Keratinocyte (primary cell): ENCODE data around the gene CCDC192. TPM values are rescaled to one million over a fixed set of nuclear protein-coding genes. Genes with fewer than 3 reads are reported as not detected.
"Not testable (repeated sequence)": the region's sequence is repeated elsewhere in the genome, so short reads cannot be mapped to it uniquely, and the experiment has no call there.

Source experiments
- DNase-seq: peaks from one replicate; pipeline ENCODE4 v3.0.0-alpha.2; 2011; ENCODE audit warnings: low read depth, missing footprints, low spot score
- FAIRE-seq: peaks from 2 replicates; lab custom pipeline; 2011; peaks lifted over from hg19 to GRCh38; lab: Jason Lieb, UNC
- H2AFZ ChIP-seq: 2 replicates; pipeline ENCODE4 v1.6.0; 2012; ENCODE audit warnings: low read length, control low read depth, inconsistent platforms; ENCODE audit not compliant: control insufficient read depth
- H3K27ac ChIP-seq: 2 replicates; pipeline ENCODE4 v1.5.1; 2011; ENCODE audit warnings: low read length; ENCODE audit not compliant: control insufficient read depth, insufficient read depth
- H3K27me3 ChIP-seq: 3 replicates; pipeline ENCODE4 v1.6.0; 2011; ENCODE audit warnings: low read length; ENCODE audit not compliant: control insufficient read depth, insufficient read depth; ENCODE audit errors: extremely low read depth
- H3K36me3 ChIP-seq, 2 experiments: 2 replicates in 1 of 2; 3 replicates in 1 of 2; pipeline ENCODE4 v1.5.1; 2011; ENCODE audit warnings: low read length in 2 of 2, mild to moderate bottlenecking in 1 of 2; ENCODE audit not compliant: control insufficient read depth in 2 of 2, insufficient read depth in 2 of 2; ENCODE audit errors: extremely low read depth in 1 of 2
- H3K4me1 ChIP-seq: 3 replicates; pipeline ENCODE4 v1.5.1; 2011; ENCODE audit warnings: low read length; ENCODE audit not compliant: control insufficient read depth, insufficient read depth; ENCODE audit errors: extremely low read depth
- H3K4me2 ChIP-seq: 3 replicates; pipeline ENCODE4 v1.6.0; 2011; ENCODE audit warnings: low read depth, low read length; ENCODE audit not compliant: control insufficient read depth, insufficient read depth; ENCODE audit errors: extremely low read depth
- H3K4me3 ChIP-seq, 3 experiments: fragments of 200-600 bp in 1 of 3; sonication (generic) in 1 of 3; 2 replicates in 2 of 3; 3 replicates in 1 of 3; pipeline ENCODE4 v1.5.1; 2011 to 2016; ENCODE audit warnings: low read length in 3 of 3, mild to moderate bottlenecking in 3 of 3, control low read depth in 2 of 3, inconsistent platforms in 1 of 3, low read depth in 1 of 3, mixed read lengths in 1 of 3, mixed run types in 1 of 3, moderate library complexity in 1 of 3; ENCODE audit not compliant: control insufficient read depth in 2 of 3, insufficient read depth in 2 of 3; ENCODE audit errors: extremely low read depth in 1 of 3
- H3K79me2 ChIP-seq: 2 replicates; pipeline ENCODE4 v1.6.0; 2012; ENCODE audit warnings: low read length; ENCODE audit not compliant: control insufficient read depth, insufficient read depth
- H3K9ac ChIP-seq: 3 replicates; pipeline ENCODE4 v1.6.0; 2011; ENCODE audit warnings: low read length; ENCODE audit not compliant: control insufficient read depth, insufficient read depth; ENCODE audit errors: extremely low read depth
- H3K9me1 ChIP-seq: 3 replicates; pipeline ENCODE4 v1.6.0; 2011; ENCODE audit warnings: low read length; ENCODE audit not compliant: control insufficient read depth, insufficient read depth; ENCODE audit errors: extremely low read depth
- H3K9me3 ChIP-seq: 2 replicates; pipeline ENCODE4 v1.5.1; 2012; ENCODE audit warnings: low read depth, low read length; ENCODE audit not compliant: control insufficient read depth
- H4K20me1 ChIP-seq: 3 replicates; pipeline ENCODE4 v1.6.0; 2011; ENCODE audit warnings: low read length; ENCODE audit not compliant: control insufficient read depth, insufficient read depth; ENCODE audit errors: extremely low read depth
- EZH2 ChIP-seq: IDR thresholded peaks from one replicate; pipeline ENCODE4 v1.6.1; 2012; ENCODE audit warnings: inconsistent platforms, mild to moderate bottlenecking, low read length, moderate library complexity
- dilution Hi-C: fragments of 300-500 bp; cut with MboI; formaldehyde crosslinking; loops from one replicate; pipeline ENCODE4 v1.7.0; 2020; ENCODE audit warnings: low sequenced_read_pairs; ENCODE audit not compliant: extremely low pct_ligation_motif_present
- polyA plus RNA-seq, 5 experiments: library from polyadenylated mRNA; depleted of rRNA in 3 of 5; stranded (reverse) in 3 of 5; stranded (forward) in 1 of 5; unstranded in 1 of 5; fragments of >200 nt; gene quantifications; 1 replicate in 1 of 5; 2 replicates in 3 of 5; 3 replicates in 1 of 5; pipeline versions ENCODE4 v1.2.1 to v1.2.3, GENCODE V29; 2011 to 2012; ENCODE audit warnings: missing spikeins in 2 of 5, low read depth in 1 of 5, low replicate concordance in 1 of 5
- TF ChIP-seq, protein P1 (sequence below), 3 experiments: IDR thresholded peaks in 1 of 3; conservative IDR thresholded peaks in 1 of 3; optimal IDR thresholded peaks in 1 of 3; 2 replicates in 2 of 3; 3 replicates in 1 of 3; pipeline versions ENCODE3 to v1.5.1; 2011; ENCODE audit warnings: low read length in 3 of 3, mild to moderate bottlenecking in 3 of 3, moderate library complexity in 2 of 3, control low read depth in 1 of 3, inconsistent platforms in 1 of 3; ENCODE audit not compliant: insufficient read depth in 2 of 3; ENCODE audit errors: extremely low read depth in 1 of 3

Gene CCDC192
- polyA plus RNA-seq, 1 donor (not counting 4 experiments of a cell fraction or from before 2014, with no cell fraction given), result not detected

DNA sequence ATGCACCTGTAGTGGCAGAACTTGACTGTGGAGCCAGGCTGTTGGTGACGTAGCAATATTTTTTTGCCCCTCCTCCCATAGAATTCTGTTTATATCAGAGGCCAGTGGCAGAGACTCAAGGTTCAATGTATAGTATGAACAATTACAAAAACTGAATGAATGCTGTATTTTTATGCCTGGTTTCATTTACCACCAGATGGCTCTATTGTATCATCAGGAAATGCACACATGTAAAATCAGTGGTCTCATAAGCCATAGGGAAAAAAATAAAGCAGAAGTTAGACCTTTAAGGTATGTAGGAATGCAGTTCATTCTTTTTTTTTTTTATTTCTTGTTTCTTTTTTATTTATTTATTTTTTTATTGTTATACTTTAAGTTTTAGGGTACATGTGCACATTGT lies 43.6 kb downstream of the CCDC192 start:
- H3K9ac ChIP-seq, result no peak overlapping the region
- H3K27ac ChIP-seq, result no peak overlapping the region
- FAIRE-seq (no peak), DNase-seq (no peak)
- H4K20me1 ChIP-seq, result no peaks in the 10 kb centered on the region
- H2AFZ ChIP-seq, result no peak overlapping the region
- no peak overlapping the region for H3K4me2 ChIP-seq
- H3K36me3 ChIP-seq, result no peaks in the 10 kb centered on the region
- TF ChIP-seq, protein P1, sequence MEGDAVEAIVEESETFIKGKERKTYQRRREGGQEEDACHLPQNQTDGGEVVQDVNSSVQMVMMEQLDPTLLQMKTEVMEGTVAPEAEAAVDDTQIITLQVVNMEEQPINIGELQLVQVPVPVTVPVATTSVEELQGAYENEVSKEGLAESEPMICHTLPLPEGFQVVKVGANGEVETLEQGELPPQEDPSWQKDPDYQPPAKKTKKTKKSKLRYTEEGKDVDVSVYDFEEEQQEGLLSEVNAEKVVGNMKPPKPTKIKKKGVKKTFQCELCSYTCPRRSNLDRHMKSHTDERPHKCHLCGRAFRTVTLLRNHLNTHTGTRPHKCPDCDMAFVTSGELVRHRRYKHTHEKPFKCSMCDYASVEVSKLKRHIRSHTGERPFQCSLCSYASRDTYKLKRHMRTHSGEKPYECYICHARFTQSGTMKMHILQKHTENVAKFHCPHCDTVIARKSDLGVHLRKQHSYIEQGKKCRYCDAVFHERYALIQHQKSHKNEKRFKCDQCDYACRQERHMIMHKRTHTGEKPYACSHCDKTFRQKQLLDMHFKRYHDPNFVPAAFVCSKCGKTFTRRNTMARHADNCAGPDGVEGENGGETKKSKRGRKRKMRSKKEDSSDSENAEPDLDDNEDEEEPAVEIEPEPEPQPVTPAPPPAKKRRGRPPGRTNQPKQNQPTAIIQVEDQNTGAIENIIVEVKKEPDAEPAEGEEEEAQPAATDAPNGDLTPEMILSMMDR (optimal IDR thresholded peaks at IDR 0.05 in 1 of 3, IDR thresholded peaks at IDR 0.05 in 1 of 3, conservative IDR thresholded peaks at IDR 0.05 in 1 of 3; ENCODE audit: extremely low read depth in 1 of 3, insufficient read depth in 2 of 3, low read length in 3 of 3), result peak in 2 of 3 experiments; percentile 24 to 25
- TF ChIP-seq EZH2, result no peak
- H3K4me1 ChIP-seq, result no peaks in the 10 kb centered on the region
- dilution Hi-C loops, result no loop called here
- no peaks in the 10 kb centered on the region for H3K79me2 ChIP-seq
- H3K9me3 ChIP-seq, result no peaks in the 10 kb centered on the region
- no peaks in the 10 kb centered on the region for H3K27me3 ChIP-seq
- no peaks in the 10 kb centered on the region for H3K9me1 ChIP-seq
- no peak overlapping the region for H3K4me3 ChIP-seq

DNA sequence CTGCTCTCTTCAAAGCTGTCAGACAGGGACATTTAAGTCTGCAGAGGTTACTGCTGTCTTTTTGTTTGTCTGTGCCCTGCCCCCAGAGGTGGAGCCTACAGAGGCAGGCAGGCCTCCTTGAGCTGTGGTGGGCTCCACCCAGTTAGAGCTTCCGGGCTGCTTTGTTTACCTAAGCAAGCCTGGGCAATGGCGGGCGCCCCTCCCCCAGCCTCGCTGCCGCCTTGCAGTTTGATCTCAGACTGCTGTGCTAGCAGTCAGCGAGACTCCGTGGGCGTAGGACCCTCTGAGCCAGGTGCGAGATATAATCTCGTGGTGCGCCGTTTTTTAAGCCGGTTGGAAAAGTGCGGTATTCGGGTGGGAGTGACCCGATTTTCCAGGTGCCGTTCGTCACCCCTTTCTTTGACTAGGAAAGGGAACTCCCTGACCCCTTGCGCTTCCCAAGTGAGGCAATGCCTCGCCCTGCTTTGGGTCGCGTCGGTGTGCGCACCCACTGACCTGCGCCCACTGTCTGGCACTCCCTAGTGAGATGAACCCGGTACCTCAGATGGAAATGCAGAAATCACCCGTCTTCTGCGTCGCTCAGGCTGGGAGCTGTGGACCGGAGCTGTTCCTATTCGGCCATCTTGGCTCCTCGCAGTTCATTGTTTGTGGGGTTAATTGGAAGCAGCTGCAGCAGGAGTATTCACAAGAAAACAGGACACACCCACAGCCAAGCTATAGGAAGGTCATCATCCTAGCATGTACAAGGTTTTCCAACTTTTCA lies 49.5 kb downstream of the CCDC192 start:
- H3K79me2 ChIP-seq, dilution Hi-C loops, H3K36me3 ChIP-seq, H4K20me1 ChIP-seq, FAIRE-seq, H3K9ac ChIP-seq, H3K9me1 ChIP-seq, H3K9me3 ChIP-seq, H3K27ac ChIP-seq, H3K27me3 ChIP-seq, H3K4me1 ChIP-seq, DNase-seq: not testable (repeated sequence)
- Histone ChIP-seq H3K4me3 (peak overlapping the region in 1 of 3 experiments; percentile 10), H2AFZ (peak overlapping the region; percentile 62), H3K4me2 (peak overlapping the region; percentile 32)
